Measurements from ENCODE around the gene ABHD17C.
A peak's percentile ranks its signal among the peaks of the same experiment; 100 is the strongest.

The ABHD17C gene

DNA sequence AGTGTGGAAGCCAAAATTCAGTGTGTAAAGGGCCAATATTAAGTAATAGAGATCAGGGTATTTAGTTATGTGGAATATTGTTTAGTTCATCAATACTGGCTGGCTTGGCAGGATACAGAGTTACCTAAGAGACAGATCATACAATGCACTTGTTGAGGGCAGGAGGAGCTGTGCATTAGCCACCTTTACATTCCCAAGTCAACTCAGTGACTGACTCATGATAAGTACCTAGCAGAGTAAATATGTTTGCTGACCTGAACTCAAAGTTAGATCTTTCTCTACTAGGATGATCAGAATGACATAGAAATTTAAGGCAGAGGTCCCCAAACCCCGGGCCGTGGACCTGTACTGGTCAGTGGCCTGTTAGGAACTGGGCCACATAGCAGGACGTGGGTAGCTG, 3.5 kb upstream of the ABHD17C start:
- DNase-seq = no peak

DNA sequence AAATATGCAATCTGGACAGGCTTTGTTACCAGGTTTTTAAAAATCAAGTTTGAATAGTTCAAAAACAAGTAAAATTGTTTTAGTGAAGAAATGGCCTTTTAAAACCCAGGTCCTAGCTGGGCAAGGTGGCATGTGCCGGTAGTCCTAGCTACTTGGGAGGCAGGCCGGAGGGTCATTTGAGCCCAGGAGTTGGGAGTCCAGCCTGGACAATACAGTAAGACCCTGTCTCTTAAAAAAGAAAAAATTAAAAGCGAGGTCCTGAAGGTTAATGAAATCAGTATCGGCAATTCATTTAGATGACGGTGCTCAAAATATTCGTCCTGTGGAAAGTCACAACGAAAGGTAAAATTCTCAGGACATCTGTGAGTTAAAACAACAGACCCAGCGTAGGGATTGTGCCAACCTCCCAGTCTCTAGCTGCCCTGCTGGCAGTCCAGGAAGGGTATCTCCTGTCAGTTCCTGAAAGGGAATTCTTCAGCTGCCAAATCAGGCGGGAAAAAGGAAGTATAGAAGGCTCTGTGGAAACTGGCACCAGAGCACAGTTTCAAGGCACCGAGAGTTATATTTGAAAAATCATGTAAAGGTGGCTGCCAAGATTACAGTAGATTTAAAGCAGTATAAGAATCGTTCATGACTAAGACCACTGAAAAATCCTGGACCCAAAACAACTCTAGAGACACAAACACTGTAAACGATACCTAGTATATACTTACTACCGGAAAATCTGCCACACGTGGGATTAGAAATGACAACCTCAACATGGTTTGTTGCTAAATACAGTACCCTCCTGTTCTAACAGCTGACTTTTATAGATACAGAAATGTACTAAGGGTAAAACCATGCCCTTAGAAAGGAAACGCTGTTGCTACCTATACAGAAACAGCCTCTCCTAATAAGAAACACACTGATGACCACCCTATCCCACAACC, 1.2 kb upstream of the ABHD17C start:
- DNase-seq = peak; percentile 20

- peak; percentile 33 for DNase-seq
Observed at GRCh38 chr15:80694611-80695098, 455 bp upstream of the ABHD17C start.

- peak; percentile 49 for DNase-seq
Observed at GRCh38 chr15:80695911-80696661, 976 bp downstream of the ABHD17C start.

DNA sequence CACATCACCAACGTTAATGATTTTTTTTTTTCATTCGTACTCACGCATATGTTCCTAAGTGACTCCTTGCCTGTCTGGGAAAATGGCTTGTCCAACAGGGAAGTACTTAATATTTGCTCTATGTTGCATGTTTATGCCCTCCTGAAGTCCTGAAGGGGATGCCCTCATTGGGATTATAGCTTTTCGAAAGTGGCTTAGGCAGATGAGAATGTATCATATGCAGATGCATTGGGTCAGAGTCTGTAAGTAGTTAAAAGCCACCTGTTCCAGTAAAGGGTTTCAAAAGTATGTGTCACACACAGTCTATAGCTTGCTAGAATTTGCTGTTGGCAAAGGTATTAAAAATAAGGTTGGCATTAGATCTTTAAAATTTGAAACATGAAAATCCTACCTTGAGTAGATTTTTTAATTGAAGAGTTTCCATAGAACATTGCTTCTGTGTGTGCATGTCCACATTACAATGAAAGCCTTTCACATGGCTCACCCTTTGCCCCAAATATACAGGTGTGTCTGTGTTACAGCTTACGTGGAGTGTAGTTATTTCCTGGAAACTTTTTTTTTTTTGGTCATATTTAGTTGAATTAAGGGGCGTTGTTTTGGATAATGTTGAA, 2.1 kb downstream of the ABHD17C start:
- DNase-seq = no peak

DNA sequence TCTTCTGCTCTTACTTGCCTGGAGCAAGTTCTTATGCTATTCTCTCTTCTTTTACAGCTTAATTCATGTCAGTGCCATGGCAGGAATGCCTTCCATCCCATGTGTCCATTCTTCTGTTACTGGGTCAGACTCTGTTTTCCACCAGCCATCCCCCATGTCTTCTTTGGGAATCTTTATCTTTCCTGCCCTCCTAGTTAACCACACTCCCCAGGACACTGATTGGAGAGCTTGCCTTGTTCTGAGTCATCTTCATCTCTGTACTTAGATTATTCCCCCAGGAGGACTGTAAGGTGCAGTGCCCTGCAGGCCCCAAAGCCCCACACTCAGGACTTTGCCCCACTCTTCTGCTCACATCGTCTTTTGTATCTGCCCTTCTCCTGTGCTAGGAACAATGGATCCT, 3.6 kb downstream of the ABHD17C start:
- no peak for DNase-seq

- no peak for DNase-seq
Observed at GRCh38 chr15:80699981-80700380, 4.9 kb downstream of the ABHD17C start.

- no peak for DNase-seq
Observed at GRCh38 chr15:80701676-80702311, 6.7 kb downstream of the ABHD17C start.

GRCh38 chr15:80703081-80703480, 8.0 kb downstream of the ABHD17C start:
- no peak for DNase-seq

DNA sequence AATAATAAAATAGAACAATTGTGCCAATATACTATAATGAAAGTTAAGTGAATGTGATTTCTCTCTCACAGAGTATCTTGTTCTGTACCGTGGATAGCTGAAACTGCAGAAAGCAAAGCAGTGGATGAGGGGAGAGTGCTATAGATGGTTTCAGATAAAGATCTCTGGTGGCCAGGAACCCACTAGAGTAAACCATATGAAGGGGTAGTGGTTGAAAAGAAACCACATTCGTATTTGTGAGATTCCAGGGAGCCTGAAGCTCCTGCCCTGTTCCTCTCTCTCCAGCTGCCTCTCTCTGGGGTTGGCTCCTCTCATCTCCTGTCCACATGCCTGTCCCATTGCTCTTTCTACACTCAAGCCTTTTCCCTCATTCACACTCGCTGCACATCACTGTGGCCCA, 8.9 kb downstream of the ABHD17C start:
- no peak for DNase-seq

GRCh38 chr15:80706161-80706560, 11.1 kb downstream of the ABHD17C start:
- DNase-seq = no peak

DNA sequence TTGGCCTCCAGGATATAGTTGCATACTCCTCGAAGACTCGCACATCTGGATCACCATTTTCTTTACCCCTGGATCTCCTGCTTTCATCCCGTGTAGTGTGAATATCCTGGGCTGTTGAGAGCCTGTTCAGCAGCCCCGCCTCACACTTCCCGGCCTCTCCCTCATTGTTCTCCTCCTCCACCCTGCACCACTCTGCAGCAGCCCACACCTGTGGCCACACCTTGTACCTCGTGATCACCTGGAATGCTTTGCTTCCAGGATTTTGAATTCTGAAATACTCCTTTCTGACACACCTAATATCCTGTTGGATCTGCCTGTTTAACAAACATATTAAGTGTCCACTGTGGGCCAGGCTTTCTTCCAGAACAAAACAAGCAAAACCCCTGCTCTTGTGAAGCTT, 14.4 kb downstream of the ABHD17C start:
- DNase-seq = no peak

- DNase-seq = peak; percentile 73
Observed at GRCh38 chr15:80710635-80711554, 15.8 kb downstream of the ABHD17C start.

DNA sequence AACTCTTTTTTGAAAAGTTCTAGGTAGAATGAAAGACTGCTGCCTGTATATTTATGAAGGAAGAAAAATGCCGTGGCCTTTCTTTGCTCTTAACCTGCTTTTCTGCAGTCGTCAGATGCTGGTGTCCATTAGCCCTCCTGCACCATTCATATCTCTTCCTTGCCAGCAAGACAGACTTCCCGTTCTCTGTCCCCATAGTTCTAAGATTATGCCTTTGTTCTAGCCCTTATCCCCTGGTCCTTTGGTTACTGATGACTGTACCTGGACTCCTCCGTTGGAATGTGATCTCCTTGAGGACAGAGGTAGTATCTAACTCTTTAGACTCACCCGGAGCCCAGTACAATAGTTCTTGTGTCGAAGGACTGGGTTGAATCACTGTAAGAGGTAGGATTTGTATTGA, 16.8 kb downstream of the ABHD17C start:
- no peak for DNase-seq

DNA sequence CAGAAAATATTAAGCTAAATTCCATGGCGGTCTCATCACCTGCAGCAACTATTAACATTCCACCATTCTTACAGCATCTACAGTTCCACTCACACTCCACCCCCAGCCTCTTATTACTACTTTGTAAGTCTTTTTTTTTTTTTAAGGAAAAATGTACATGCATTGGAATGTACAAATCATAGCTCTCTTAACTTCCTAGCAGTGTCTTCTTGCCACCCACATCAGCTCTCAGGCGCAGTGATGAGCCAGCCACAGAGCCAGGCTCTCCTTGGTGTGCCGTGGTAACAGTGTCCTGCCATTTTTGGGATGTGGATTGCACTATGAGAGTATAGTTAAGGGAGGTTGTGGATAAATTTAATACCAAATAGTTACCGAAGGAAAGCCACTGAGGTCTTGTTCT, 17.8 kb downstream of the ABHD17C start:
- no peak for DNase-seq

DNA sequence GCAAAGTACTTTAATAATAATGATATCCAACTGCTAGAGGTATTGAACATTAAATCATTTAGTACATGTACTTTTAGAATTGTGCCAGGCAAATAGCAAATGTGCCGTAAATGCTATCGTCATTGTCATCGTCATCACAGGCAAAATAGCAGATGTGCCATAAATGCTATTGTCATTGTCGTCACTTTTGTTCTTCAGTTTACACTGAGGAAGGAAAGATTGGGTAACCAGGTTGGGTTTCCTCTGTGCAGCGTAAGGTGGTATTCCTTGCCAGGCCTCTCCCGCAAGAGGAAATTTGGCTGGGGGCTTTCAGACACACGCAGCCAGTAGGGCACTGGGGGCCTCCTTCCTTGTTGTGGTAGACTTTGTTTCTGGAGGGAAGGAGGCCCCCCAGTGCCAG, 26.4 kb downstream of the ABHD17C start:
- DNase-seq = no peak

- no peak for DNase-seq
Observed at GRCh38 chr15:80722811-80723210, 27.7 kb downstream of the ABHD17C start.

- no peak for DNase-seq
Observed at GRCh38 chr15:80727196-80727595, 32.1 kb downstream of the ABHD17C start.

DNA sequence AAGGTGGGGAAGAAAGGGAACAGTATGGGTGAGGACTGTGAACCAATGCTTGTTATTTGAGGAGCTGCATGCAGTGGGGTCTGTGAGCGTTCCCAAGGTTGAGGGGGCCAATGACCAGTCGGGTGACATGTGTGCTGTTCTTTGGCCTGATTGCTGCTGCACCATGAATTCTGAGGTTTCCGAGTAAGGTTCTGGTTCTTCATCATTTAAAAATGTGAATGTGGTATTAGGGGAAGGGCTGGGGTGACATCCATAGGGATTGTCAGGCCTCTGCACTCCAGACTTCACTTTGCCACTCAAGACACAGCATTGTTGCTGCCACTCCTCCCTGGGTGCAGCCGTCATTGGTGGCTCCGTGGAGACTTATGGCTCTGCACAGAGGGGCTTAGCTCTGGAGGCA, 32.5 kb downstream of the ABHD17C start:
- DNase-seq = no peak

GRCh38 chr15:80730387-80730786, 35.3 kb downstream of the ABHD17C start:
- DNase-seq = no peak

DNA sequence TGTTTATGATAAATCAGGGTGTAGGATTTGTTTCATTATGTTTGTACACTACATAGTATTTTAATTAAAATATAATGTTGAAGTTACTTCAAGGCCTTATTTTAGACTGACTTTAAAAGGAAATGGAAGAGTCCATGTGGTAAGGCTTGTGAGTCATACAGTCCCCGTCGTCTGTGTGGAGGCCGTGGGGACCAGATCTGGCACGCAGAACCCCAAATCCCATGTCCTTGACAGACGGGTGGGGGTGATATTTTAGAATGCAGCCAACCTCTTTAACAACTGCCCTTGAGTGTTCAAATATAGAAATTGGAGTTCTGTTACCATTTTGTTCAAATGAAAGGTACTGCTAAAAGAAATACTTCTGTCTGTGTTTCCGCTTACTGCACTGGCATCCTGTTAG, 35.8 kb downstream of the ABHD17C start:
- no peak for DNase-seq

- DNase-seq = no peak
Observed at GRCh38 chr15:80732167-80732566, 37.1 kb downstream of the ABHD17C start.
